NCI-H187 treated with DMSO at 0.1 percent for 48 hours (cell line): ENCODE results near the gene WNT6.
"Not testable (repeated sequence)": the region's sequence is repeated elsewhere in the genome, so short reads cannot be mapped to it uniquely, and the experiment has no call there.

Experiments
- DNase-seq: peaks from one replicate; lab custom pipeline; 2025; lab: John Stamatoyannopoulos, UW

Gene WNT6

GRCh38 chr2:218830526-218831306 is 28.9 kb upstream of the WNT6 start:
- DNase-seq, result no peak

DNA sequence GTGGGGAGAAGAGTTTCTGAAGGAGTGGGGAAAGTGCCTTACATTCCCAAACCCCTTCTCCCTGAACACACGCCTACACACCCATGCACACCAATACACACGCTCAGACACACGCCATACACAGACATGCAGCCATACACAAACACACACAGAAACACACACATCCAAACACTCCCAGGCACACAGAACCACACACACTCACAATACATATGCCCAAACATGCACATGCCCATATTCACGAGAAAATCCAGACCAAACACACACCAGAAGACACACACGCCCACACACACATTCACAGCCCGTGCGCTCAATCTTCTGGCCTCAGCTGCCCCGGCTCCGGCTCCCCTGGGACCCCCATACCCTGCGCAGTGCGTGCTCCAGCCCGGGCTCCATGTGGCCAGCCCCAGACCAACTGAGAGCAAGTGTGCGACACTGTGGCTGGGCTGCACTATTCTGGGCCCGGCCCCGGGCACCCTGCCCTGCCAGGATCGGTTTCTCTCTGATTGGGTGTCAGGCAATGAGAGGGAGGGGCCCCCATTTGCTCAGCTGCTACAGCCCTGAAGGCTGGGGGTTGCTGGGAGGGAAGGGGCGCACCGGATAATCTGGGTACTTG is 28.1 kb upstream of the WNT6 start, which contains the start of gene PRKAG3:
Gene PRKAG3 (minus strand): TSS at position 426 of the 613 bp plus-strand sequence.
- DNase-seq, result no peak

- DNase-seq, result no peak
Measured at GRCh38 chr2:218832081-218832480, 27.5 kb upstream of the WNT6 start.

DNA sequence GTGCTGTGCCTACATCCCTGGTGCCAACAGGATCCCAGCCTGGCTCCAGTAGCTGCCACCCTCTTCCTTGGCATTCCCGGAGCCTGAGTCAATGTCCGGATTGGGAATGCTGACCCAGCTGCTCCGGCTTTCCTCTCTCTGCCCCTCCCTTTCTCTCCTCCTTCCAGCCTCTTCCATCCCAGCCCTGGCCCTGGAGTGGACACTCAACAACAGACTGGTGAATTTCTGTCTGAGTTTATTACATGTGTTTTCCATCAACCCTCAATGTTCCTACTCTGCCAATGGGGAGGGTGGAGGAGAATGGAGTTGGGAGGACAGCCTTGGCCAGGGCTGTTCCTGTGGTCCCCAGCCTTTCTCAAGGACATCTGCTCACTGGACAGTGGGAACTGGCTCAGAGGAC is 27.1 kb upstream of the WNT6 start:
- no peak for DNase-seq

GRCh38 chr2:218833023-218833609 is 26.5 kb upstream of the WNT6 start:
- no peak for DNase-seq

DNA sequence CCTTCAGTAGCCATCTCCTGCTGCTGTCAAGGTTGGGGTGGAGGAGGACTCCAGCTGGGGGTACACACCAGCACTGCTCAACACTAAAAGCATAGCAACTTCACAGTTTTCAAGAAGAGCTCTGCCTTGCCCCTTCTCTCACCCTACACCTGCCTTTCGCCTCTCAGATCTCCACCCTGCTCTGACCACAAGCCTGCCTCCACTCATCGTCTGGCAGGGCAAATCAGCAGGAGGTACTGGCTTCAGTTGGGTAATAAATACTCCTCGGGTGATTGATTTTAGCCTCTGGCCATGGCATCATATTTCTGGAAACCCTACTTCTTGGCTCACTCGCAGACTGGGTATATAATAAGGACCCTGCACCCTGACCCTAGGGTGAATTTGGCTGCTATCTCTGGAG is 24.9 kb upstream of the WNT6 start:
- DNase-seq, result no peak

DNA sequence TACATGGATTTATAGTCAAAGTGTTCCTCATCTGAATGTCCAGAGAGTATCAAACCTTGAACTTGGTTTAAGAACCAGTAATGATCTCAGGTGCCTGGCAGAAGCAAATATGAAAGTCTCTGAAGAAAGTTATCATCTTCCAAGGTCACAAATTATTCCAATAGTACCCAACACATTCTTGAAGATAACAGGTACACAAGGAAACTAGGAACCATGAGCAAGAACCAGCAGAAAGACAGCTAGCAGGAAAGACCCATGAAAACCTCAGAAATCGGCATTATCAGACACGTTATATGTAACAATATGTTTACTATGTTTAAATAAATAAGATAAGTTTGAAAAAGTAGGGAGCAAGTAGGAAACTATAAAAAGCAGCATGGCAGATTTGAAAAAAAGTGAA is 22.1 kb upstream of the WNT6 start:
- no peak for DNase-seq

DNA sequence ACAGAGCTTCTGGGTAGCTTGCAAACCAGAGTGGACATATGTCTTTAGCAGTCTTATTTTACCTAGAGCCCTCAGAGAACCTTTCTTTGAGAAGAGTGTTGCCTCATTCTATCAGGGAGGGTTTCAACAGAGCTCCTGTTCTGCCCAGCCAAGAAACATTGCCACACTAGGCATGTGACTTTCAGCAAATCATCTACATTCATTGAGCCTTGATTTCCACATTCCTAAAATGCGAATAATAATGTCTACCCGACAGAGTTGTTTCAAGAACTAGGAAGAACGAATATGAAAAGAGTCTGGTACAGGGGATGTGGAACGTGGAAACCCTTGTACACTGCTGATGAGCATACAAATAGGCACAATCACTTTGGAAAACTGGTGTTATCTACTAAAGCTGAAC is 20.2 kb upstream of the WNT6 start:
- no peak for DNase-seq

- no peak for DNase-seq
Measured at GRCh38 chr2:218839888-218840287, 19.7 kb upstream of the WNT6 start.

DNA sequence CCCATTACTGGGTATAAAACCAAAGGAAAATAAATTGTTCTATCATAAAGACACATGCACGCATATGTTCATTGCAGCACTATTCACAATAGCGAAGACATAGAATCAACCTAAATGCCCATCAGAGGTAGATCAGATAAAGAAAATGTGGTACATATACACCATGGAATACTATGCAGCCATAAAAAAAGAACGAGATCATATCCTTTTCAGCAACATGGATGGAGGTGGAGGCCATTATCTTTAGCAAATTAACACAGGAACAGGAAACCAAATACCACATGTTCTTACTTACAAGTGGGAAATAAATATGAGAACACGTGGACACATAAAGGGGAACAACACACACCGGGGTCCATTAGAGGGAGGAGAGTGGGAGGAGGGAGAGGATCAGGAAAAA is 15.3 kb upstream of the WNT6 start:
- DNase-seq, result not testable (repeated sequence)

GRCh38 chr2:218846963-218847362 is 12.6 kb upstream of the WNT6 start:
- DNase-seq, result not testable (repeated sequence)

- DNase-seq, result no peak
Measured at GRCh38 chr2:218849721-218850120, 9.9 kb upstream of the WNT6 start.

- DNase-seq, result no peak
Measured at GRCh38 chr2:218850796-218851195, 8.8 kb upstream of the WNT6 start.

GRCh38 chr2:218851286-218851685 is 8.3 kb upstream of the WNT6 start:
- DNase-seq, result no peak

DNA sequence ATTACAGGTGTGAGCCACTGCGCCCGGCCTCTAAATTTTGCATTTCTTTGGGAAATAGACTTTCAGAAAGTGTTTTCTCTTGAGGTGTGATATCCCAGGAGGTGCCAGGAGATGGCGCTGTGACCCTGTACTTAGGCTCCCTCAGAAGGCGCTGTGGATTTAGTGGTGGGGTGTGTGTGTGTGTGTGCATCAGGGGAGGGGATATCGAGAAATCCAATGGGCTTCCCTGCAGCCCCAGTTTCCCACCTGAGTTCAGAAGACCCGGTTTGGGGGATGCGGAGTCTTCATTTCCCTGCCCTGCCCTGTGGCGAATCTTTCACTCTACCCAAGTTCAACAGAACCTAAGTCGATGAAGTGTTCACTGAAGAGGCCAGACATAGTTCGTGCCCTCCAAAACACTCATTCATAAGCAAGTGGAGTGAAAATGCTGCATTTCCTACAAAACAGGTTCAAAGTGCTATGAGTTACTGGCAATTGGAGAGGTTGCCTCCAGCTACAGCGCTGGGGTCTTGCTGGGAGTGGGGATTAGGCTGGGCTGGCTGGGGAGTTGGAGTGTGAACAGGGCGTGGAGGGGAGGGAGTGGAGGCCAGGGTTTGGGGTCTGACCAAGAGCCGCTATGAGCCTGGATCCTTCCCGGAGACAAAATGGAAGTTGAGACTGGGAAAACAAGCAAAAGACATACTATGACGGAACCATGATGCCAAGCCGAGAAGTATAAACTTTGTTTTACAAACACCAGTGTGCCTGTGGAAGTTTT is 6.5 kb upstream of the WNT6 start:
- DNase-seq, result no peak

GRCh38 chr2:218853766-218854165 is 5.8 kb upstream of the WNT6 start:
- no peak for DNase-seq

GRCh38 chr2:218854860-218855259 is 4.7 kb upstream of the WNT6 start:
- DNase-seq, result no peak

DNA sequence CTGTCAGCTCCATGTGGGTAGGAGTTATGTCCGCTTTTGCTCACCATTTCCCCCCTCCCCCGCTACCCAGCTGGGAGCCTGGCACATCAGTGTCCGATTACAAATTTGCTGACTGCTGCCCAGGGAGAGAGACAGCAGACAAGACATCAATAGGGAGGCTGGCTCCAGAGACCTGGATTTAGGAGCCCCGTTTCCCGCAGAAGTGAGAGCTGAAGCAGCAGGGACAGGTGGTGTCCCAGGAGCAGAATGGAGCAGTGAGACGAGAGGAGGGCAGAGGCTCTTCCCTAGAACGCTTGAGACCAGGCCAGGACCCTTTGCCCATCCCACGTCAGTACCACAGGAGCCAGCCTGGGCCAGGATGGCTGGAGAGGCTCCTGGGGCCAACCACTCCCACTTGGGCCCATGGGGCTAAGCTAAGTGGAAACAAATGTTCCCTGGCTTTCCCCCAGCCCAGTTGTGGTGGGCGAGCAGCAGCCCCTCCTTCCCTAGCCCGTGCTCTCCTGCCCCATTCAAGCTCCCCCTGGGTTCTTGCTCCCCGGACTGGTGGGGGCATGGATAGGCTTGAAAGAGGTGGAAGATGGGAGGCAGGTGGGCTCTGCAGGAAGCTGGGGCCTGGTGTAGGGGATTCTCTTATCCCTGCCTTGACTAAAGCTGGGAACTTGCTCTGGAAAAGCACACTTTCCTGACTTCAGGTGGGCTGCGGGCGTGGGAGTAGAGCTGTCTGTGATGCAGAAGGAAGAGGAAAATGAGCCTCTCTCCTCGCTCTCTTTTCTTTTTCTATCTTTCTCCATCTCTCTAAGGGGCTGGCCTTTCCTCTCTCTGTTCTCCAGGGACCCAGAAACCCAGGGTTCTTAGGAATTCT is 4.1 kb upstream of the WNT6 start:
- DNase-seq, result no peak

DNA sequence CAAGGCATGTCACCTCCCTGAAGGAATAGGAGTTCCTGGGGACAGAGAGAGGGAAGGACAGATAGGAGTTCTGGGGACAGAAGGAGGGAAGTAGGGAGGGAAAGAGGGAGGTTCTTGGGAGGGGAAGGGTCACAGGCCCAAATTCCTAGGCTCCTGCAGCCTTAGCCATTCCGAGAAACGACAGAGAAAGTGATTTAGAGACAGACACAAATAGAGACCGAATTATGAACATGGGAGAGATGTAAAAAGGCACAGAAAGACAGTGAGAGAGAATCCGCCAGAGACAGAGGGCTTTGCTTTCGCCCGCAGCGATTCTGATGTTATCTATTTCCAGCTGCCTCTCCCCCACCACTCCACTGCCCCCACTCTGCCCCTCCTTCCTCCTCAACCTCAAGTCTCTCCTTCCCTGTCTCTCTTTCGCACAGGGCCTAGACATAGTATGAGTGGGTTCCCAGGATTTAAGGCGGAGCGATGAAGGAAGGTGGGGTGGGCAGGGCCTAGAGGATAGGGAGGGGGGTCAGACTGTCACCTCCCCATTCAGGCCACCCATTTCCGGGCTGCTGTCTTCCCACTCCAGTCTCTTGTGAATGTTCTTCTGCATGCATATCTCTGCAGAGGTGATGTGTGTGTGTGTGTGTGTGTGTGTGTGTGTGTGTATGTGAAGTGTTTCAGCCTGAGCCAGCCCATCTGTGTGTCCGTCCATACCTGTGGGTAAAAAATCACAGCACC is 3.3 kb upstream of the WNT6 start:
- DNase-seq, result no peak

- DNase-seq, result no peak
Measured at GRCh38 chr2:218856896-218857243, 2.7 kb upstream of the WNT6 start.
